Activated T-helper 9 cell treated with anti-CD3 and anti-CD28 coated beads, Interleukin-2, amount 50 U/mL, for 16 hours (primary cell): Measurements from ENCODE around the gene ASB4.
"Not testable (repeated sequence)": the region's sequence is repeated elsewhere in the genome, so short reads cannot be mapped to it uniquely, and the experiment has no call there.

Experiments
- DNase-seq: peaks from one replicate; pipeline ENCODE4 v3.0.0-alpha.2; 2020; ENCODE audit warnings: low read depth

The ASB4 gene

GRCh38 chr7:95479992-95480624 is 5.6 kb upstream of the ASB4 start:
- no peak for DNase-seq

- no peak for DNase-seq
These were observed 4.2 kb upstream of the ASB4 start for GRCh38 chr7:95481271-95482165.

GRCh38 chr7:95482424-95482823 is 3.3 kb upstream of the ASB4 start:
- no peak for DNase-seq

- DNase-seq: no peak
These were observed 4.6 kb downstream of the ASB4 start for GRCh38 chr7:95490231-95490762.

- DNase-seq: no peak
These were observed 5.5 kb downstream of the ASB4 start for GRCh38 chr7:95491201-95491600.

DNA sequence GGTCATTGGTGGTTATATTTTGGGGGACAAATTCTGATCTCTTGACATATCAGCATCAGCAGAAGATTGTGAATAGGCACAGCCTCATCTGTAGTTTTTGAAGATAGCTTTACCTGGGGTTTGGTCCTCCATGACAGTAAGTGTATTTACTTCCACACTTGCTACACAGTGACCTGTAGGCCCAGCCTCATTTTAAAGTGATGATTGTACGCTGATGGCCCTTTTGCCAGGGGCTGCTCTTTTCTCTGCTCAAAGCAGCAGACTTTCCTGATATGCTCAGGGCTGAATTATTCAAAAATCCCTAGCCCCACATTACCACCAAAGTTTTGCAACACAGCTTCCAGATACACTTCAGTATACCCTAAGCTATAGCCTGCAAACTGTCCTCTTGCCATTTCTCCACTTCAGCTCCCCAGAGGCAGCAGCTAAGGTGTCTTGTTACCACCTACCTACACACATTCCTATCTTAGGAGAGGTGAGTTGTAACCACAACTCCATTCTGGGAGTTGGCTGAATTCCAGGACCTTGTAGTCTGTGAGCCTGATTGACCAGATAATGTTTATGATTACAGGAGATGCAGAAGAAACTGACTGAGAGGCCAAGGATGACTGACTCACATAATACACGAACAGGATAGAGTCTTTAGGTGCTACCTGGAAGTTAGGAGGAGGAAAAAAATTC is 6.0 kb downstream of the ASB4 start:
- DNase-seq: no peak

- no peak for DNase-seq
These were observed 7.5 kb downstream of the ASB4 start for GRCh38 chr7:95493247-95493646.

DNA sequence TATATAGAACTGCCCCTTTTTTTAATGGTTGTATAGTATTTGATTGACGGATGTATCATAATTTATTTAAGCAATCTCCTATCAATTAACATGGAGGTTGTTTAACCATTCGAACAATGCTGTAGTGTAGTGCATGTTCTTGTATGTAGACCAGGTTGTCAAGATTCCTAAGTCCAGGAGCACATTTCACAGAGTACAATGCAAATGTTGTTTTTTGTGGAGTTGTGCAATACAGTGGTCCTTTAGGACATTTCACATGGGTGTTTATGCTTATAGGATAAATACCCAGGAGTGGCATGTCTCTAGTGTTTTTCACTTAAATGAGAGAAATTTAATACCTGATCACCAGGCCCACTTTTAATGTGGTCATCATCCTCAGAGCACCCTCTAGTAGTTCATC is 8.1 kb downstream of the ASB4 start:
- DNase-seq: no peak

DNA sequence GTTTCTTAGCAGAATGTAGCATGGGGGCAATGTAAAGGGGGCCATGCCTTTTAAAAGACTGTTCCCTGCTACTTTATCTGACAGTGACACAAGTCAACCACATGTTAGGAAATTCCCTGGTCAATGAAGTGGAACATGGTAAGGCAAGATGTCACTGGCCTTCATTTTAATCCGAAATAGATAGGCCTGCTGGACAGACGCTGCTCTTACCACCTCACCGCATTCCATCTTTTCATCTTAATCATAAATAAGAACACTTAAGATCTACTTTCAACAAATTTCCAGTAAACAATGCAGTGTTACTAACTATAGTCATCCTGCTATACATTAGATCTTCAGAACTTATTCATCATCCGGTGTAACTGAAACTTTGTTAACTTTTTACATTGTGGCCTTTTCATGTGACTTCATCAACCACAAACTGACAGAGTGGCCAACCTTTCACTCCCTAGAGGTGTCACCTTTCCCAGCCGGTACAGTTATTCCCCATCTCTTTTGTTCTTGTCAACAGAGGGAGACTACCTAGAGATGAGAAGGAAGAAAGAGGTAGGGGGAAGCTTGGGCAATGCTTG is 15.6 kb downstream of the ASB4 start:
- no peak for DNase-seq

GRCh38 chr7:95502403-95502802 is 16.7 kb downstream of the ASB4 start:
- DNase-seq: no peak

DNA sequence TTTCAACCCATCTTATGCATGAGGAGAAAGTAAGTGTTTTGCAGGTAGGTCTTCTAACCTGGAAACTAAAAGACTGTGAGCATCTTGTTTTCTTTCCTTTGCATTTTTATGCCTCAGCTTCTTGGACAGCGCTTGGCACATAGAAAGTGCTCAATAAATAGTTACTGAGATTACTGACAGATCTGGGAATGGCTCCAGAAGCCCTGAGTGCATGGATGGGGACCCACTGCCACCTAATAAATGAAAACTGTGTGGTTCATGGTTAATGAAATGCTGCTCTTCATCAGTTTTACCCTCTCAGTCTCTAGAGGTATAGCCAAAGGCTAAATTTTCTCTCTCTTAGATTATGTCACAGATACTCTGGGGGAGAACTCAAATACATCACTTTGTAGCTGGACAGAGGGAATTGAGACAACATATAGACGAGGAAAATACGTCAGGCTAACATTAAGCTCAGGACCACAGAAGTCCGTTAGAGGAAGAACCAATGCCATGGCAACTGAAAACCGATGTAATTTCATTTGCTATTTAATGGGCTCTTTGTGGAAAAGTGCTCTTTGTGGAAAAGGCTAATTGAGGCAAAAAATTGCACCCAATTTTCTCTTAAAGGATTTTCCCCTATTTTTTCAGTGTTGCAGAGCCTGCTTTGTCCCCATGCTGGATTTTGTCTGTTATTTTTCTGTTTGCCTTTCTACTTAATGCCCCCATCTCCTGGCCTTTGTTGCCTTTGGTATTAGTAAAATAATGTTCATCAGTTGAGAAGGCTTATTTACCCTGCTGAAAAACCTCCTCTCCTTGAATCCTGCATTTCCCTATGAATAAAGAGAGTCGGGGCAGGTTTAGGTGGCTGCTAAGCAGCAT is 17.8 kb downstream of the ASB4 start:
- no peak for DNase-seq

- DNase-seq: not testable (repeated sequence)
These were observed 18.4 kb downstream of the ASB4 start for GRCh38 chr7:95504132-95504588.

DNA sequence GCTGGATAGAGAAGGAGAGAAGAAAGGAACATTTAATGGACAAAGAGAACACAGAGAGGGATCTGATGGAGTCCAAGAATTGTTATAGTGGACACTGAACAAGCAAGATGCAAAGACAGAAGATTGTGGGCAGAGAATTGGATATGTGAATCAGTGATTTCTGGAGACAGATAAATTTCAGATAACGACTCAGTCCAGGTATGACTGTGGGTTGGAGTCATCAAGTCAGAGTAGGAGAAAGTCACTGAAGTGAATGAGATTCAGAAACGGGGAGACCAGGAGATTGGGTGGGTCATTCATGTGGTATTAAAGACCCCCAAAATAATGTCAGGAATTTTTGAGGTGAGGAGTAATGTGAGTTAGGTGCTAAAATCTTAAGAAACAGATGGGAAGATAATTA is 23.0 kb downstream of the ASB4 start:
- DNase-seq: no peak

- DNase-seq: no peak
These were observed 23.5 kb downstream of the ASB4 start for GRCh38 chr7:95509199-95509598.

- peak; percentile 1 for DNase-seq
These were observed 26.0 kb downstream of the ASB4 start for GRCh38 chr7:95511716-95512260.

GRCh38 chr7:95517458-95517857 is 31.7 kb downstream of the ASB4 start:
- no peak for DNase-seq

DNA sequence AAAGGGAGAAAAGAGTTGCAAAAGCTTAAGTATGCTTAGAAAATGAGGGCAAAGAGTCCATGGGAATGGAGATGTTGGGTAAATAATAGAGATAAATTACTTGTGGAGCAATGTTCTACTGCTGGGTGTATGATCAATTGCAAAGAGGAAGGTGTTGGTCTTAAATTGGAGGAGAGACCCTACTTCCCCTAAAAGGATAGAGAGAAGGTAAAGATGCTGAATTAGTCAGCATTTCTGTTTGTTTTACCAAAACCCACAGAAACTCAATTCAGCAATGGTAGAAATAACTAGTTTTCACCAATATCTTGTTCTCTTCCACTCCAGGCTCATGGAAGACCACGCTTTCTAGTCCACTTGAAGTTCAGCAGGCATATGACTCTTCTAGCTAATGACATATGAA is 32.1 kb downstream of the ASB4 start:
- DNase-seq: no peak

DNA sequence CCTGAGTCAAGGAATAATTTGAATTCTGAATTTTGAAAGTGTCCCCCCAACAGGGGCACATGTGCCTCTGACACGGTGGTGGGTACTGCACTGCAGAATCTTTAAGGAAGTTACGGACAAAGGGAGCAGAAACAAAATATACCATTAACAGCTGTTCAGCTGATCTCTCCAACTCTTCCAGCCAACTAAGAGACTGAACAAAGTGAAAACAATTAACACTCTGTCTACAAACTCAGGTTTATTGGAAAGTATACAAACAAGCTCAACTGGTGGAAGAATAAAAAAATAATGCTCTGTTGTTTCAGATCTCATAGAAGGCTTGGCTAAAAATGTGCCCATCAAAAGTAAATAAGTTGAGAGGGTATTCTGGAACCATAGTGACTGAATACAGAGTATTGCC is 34.4 kb downstream of the ASB4 start:
- DNase-seq: no peak

- DNase-seq: no peak
These were observed 39.8 kb downstream of the ASB4 start for GRCh38 chr7:95525503-95525902.

DNA sequence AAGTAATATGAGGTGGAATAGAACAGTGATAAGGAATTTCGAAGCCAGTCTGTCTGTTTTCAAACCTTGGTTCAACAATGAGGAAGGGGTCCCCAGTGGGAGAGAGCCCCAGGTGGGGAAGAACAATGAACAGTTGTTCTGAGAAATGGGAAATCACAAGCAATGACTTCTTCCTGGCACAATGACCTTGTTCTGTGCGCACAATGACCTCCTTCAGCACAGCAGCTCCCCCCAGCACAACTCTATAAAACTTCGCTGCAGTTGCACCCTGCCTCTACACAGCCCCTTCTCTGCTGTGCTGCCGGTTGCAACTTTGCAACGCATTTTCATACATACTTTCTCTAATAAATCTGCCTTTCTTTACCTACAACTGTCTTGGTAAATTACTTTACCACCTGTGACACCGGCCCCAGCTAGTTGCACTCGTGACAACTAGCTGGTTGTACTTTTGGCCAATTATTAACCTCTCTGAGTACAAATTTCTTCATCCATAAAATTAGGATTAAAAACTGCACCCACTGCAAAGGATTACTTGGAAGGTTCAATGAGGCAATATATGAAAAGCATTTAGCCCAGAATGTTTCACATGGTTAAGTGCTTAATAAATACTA is 40.5 kb downstream of the ASB4 start:
- no peak for DNase-seq
